Testis (tissue), 3 donors: ENCODE measurements around the gene PANX2. TPM values are rescaled to one million over a fixed set of nuclear protein-coding genes. Genes with fewer than 3 reads are reported as not detected.
A peak's percentile ranks its signal among the peaks of the same experiment; 100 is the strongest.

Experiments used
- DNase-seq: peaks from one replicate; pipeline ENCODE4 v3.0.0-alpha.2; 2019
- H3K27ac ChIP-seq, 2 donors: fragments of 200-600 bp; sonication (generic); one replicate each; pipeline ENCODE4 v1.5.1; 2019
- H3K27me3 ChIP-seq: fragments of 200-600 bp; sonication (generic); one replicate; pipeline ENCODE4 v1.5.1; 2019
- H3K36me3 ChIP-seq: fragments of 200-600 bp; sonication (generic); one replicate; pipeline ENCODE4 v1.5.1; 2017; ENCODE audit warnings: low read depth; ENCODE audit errors: missing control alignments
- H3K4me1 ChIP-seq: fragments of 200-600 bp; sonication (generic); one replicate; pipeline ENCODE4 v1.5.1; 2019
- H3K4me3 ChIP-seq, 2 donors: fragments of 200-600 bp; sonication (generic); one replicate each; pipeline ENCODE4 v1.5.1; 2017 to 2019
- H3K9me3 ChIP-seq: fragments of 200-600 bp; sonication (generic); one replicate; pipeline ENCODE4 v1.5.1; 2017
- CTCF ChIP-seq, 3 experiments: fragments of 450-650 bp in 2 of 3; fragments of 200-600 bp in 1 of 3; sonication (generic) in 1 of 3; IDR thresholded peaks; one replicate each; pipeline ENCODE4 v1.5.1; 2016 to 2019; ENCODE audit warnings: antibody characterized with exemption in 3 of 3, mild to moderate bottlenecking in 2 of 3, moderate library complexity in 1 of 3
- POLR2A ChIP-seq: fragments of 450-650 bp; IDR thresholded peaks from one replicate; pipeline ENCODE4 v1.6.1; 2017; ENCODE audit warnings: antibody characterized with exemption, mild to moderate bottlenecking, moderate library complexity
- whole genome bisulfite sequencing, 2 donors: methylation state at CpG; one replicate each; pipeline ENCODE4 v1.1.5; 2018; 5-methylcytosine and 5-hydroxymethylcytosine counted together
- intact Hi-C: fragments of 100-400 bp; cut with DNase I; formaldehyde crosslinking; loops from one replicate; pipeline ENCODE4 v1.15.1; 2023; ENCODE audit warnings: low total_unique reads
- polyA plus RNA-seq: library from polyadenylated mRNA; stranded (reverse); fragments of 350-450 nt; fragmentation: Illumina TruSeq; extraction: RNeasy Lipid Tissue Mini Kit (QIAGEN cat#74804); gene quantifications from one replicate; pipeline ENCODE4 v1.2.3, GENCODE V29; 2014; ENCODE audit warnings: low read depth, low replicate concordance; ENCODE audit not compliant: insufficient read depth
- total RNA-seq, 2 donors: library from RNA; depleted of rRNA; stranded (reverse); fragments of >200 nt; gene quantifications; one replicate each; pipeline ENCODE4 v1.2.3, GENCODE V29; 2016

Gene PANX2
- total and polyA plus RNA-seq, 3 donors from 2014 or later = 2.0 to 6.3 (median 5.3) TPM

DNA sequence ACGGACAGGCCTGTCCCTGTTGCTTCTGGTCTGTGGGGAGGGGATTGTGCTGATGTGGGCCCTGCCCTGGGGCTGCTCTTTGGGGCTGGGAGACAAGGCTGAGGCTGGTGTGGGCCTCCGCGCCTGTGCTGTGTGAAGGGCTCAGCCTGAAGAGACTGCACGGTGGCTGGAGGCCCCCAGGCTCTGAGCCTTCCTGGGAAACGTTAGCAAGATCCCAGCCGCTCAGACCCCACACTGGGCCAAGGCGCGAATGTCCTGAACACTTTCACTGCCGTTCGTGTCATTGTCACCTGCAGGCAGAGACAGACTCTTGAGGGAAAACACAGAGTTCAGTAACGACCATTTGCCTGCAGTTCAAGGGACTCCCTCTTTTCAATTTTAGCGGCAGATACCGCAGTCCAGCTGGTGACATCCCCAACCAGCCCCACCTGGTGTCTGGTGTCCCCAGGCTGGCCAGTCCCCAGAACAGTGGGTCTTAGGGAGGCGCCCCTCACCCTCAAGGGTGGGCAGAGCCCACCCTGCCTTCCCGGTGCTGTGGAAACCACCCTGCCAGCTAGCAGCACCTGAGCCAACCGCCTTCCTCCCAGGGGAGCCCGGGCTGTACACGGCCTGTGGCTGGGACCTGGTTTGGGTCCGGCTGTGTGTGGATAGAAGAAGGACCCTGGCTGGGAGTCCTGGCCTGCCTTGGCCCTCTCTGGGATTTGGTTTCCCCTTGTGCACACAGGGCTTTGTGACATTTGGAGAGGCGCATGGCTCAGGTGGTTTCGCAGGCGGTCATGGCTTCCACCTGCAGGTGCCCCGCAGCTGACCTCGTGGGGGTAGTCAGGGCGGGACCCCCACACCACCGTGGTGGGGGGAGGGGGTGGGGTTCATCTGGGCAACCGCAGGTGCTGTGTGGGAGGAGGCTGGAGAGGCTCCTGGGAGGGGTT, 5.7 kb downstream of the PANX2 start:
- no peaks in the 10 kb centered on the region for H3K4me1 ChIP-seq

GRCh38 chr22:50176850-50177536, 6.5 kb downstream of the PANX2 start:
- Histone ChIP-seq H3K4me1 (no peaks in the 10 kb centered on the region), H3K27ac (no peak overlapping the region), H3K4me3 (peak overlapping the region in 1 of 2 donors; percentile 38), H3K36me3 (no peaks in the 10 kb centered on the region), H3K9me3 (no peaks in the 10 kb centered on the region), H3K27me3 (no peaks in the 10 kb centered on the region)
- no peak for DNase-seq
- intact Hi-C loops = no loop called here
- TF ChIP-seq POLR2A (no peak), CTCF (IDR thresholded peaks at IDR 0.05) (no peak)
- 79 to 91% methylated on average over 58 to 76 of the region's 76 CpGs for WGBS, 2 donors

More for the DNA sequence above, 5.7 kb downstream of the PANX2 start:
- TF ChIP-seq CTCF (IDR thresholded peaks at IDR 0.05) (no peak), POLR2A (no peak)
- 70 to 73% methylated on average over 16 to 25 of the region's 27 CpGs for WGBS, 2 donors
- no peaks in the 10 kb centered on the region for H3K36me3 ChIP-seq
- no peaks in the 10 kb centered on the region for H3K9me3 ChIP-seq
- no peak for DNase-seq
- intact Hi-C loops = no loop called here
- H3K27ac ChIP-seq = no peak overlapping the region
- H3K4me3 ChIP-seq = no peak overlapping the region
- no peaks in the 10 kb centered on the region for H3K27me3 ChIP-seq

- no peak overlapping the region for H3K27ac ChIP-seq
- no peak for DNase-seq
- no peak for TF ChIP-seq CTCF (IDR thresholded peaks at IDR 0.05)
- TF ChIP-seq POLR2A = no peak
- H3K27me3 ChIP-seq = no peaks in the 10 kb centered on the region
- H3K4me3 ChIP-seq = peak overlapping the region in 1 of 2 donors; percentile 38
- no peaks in the 10 kb centered on the region for H3K36me3 ChIP-seq
- no peaks in the 10 kb centered on the region for H3K9me3 ChIP-seq
- no peaks in the 10 kb centered on the region for H3K4me1 ChIP-seq
- intact Hi-C loops = no loop called here
- WGBS, 2 donors = 67 to 70% methylated on average over 41 to 87 of the region's 98 CpGs
Observed at GRCh38 chr22:50177537-50178470, 7.3 kb downstream of the PANX2 start.

DNA sequence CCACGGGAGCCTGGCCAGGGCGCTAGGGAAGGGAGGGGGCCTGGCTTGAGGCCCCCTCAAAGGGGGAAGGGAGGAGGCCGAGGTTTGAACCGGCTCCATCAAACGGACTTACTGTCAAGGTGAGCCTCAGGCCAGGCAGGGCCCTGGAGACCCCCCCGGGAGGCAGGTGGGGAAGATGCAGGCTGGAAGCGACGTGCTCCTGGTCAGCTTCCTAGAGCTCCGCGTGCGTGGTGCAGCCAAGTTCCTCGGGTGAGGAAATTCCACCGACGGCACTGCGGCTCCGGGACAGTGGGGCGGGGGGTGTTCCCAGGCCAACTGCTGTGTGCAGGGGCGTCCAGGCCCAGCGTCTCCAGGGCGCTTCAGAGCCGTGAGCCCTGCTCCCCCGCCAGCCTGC, 7.9 kb downstream of the PANX2 start:
- Histone ChIP-seq H3K27me3 (no peaks in the 10 kb centered on the region), H3K36me3 (no peaks in the 10 kb centered on the region), H3K27ac (no peak overlapping the region), H3K9me3 (no peaks in the 10 kb centered on the region), H3K4me3 (peak overlapping the region in 1 of 2 donors; percentile 38), H3K4me1 (no peaks in the 10 kb centered on the region)
- WGBS, 2 donors = 10 to 41% methylated on average over 2 to 22 of the region's 22 CpGs
- TF ChIP-seq POLR2A (no peak), CTCF (IDR thresholded peaks at IDR 0.05) (no peak)
- intact Hi-C loops = no loop called here
- no peak for DNase-seq
